ELF-1 (cell line): ENCODE data around the gene OR5AP2.
"Not testable (repeated sequence)": the region's sequence is repeated elsewhere in the genome, so short reads cannot be mapped to it uniquely, and the experiment has no call there.

Experiments
- DNase-seq: peaks from one replicate; pipeline ENCODE4 v3.0.0-alpha.2; 2016; ENCODE audit warnings: low read depth, low spot score

Gene OR5AP2

DNA sequence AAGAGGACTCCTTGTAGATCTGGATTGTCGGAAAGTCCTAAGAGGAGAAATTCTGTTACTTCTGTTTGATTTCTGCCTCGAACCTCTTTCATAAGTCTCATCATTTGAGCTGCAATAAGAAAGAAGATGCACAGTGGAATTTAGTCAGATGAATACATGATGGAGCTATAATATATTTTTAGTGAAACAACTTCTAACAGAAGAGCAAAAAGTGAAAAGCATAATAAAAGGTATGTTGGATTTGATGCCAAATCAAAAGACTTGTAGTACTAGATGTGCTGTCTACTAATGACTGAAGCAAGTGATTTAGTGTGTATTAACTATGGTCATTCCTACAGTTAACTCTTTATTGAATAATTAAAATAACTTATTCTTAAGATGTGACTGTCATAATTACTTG is at the start of gene OR5AP2:
Gene OR5AP2 (minus strand): TSS at position 101 of the 400 bp plus-strand sequence. CDS start 0 bp downstream, at position 101.
- DNase-seq: no peak

- not testable (repeated sequence) for DNase-seq
Measured at GRCh38 chr11:56691179-56691578, 48.9 kb upstream of the OR5AP2 start.

GRCh38 chr11:56688554-56689100 is 46.4 kb upstream of the OR5AP2 start:
- no peak for DNase-seq

DNA sequence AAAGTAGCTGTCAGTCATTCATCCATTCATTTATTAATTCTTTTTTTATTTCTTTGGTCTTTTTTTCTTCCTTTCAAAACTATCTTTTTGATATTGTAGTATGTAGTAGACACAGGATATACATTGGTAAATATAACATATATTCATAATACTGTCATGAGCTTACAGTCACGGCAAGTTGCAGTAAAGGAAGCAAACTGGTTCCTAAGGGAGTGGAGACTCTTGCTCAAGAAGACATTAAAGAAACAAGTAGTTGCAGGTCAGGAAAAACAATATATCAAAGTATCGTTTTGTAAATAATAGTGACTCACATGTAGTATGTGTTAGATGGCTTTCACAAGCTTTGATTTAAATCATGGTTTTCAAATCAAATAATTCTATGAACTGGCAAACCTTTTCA is 28.7 kb upstream of the OR5AP2 start:
- DNase-seq: no peak

- no peak for DNase-seq
Measured at GRCh38 chr11:56663386-56663785, 21.1 kb upstream of the OR5AP2 start, which contains the start of gene OR5AR1. Gene OR5AR1 (plus strand): TSS chr11:56663686. CDS start chr11:56663686, 0 bp downstream.

DNA sequence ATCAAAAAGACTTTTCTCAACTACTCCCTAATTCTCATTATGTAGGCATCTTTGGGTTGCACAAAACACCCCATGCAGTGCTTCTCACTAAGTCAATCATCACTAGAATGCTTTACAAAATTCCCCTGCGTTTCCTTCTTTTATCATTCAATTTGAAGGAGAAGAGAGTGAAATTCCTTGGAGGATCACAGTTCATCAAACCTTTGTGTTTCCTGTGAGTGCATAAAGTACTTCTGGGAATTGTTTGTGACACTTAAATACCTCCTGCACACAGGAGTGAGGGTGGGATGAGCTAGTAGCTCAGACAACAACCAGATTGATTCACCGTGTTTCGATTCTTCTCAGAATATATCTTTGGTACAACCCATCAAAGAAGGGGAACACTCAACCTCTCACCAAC is 17.5 kb upstream of the OR5AP2 start:
- peak; percentile 28 for DNase-seq

- no peak for DNase-seq
Measured at GRCh38 chr11:56637500-56637899, 4.7 kb downstream of the OR5AP2 start.

- no peak for DNase-seq
Measured at GRCh38 chr11:56636861-56637260, 5.4 kb downstream of the OR5AP2 start.

DNA sequence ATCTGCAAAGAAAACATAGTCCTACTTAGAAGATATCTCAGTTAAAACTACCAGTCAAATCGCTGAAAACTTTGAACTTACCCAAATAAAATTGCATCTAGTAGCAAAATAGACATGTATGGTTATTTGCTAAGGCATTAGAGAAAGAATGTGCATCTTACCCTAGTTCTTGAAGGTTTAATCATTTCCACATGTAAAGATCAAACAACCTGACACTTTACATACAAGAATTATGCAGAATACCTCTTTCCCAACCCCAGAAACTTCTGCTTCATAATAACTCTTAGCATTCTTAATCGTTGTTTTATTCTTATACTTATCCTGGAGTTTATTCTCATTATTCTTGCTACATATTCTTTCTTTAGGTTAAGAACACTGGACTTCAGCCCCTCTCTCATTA is 9.9 kb downstream of the OR5AP2 start:
- DNase-seq: no peak

DNA sequence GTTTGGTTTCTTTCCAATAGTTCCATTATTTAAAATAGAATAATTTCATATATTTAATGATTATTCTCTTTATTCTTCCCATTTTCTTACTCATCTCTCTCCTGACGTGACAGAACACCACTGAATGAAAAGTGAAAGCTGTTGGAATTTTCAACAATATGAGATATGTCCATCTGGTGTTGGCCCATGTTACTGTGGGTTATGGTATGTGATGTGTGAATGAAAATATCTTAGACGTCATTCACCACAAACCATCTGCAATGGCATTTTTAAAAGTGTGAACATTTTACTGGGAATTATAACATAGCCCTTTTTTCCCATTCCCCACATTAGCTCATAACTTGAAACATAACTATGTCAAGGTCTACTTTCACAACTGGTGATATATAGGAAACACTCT is 16.3 kb downstream of the OR5AP2 start:
- DNase-seq: no peak

GRCh38 chr11:56624661-56625110 is 17.6 kb downstream of the OR5AP2 start:
- DNase-seq: no peak

DNA sequence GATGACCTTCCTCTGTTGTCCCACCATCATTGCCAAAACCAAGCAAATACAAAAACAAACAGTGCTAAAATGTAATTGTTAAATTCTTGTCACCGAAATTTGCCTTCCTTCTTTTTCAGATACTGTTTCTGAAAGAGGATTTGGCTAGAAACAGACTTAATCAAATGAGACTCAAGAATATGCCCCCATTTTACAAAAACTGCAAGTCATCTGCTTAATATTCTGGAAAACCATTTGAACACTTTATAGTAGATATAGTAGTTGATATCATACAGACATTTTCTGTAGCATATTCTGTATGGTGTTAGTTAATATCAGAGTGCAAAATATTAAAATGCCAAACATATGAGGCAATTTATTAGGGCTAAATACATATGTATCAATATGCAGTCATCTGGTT is 31.1 kb downstream of the OR5AP2 start:
- no peak for DNase-seq

DNA sequence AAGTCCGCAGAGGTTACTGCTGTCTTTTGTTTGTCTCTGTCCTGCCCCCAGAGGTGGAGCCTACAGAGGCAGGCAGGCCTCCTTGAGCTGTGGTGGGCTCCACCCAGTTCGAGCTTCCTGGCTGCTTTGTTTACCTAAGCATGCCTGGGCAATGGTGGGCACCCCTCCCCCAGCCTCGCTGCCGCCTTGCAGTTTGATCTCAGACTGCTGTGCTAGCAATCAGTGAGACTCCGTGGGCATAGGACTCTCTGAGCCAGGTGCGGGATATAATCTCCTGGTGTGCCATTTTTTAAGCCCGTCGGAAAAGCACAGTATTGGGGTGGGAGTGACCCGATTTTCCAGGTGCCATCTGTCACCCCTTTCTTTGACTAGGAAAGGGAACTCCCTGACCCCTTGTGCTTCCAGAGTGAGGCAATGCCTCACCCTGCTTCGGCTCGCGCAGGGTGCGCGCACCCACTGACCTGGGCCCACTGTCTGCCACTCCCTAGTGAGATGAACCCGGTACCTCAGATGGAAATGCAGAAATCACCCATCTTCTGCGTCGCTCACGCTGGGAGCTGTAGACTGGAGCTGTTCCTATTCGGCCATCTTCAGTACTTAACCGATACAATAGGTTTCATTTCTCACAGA is 50.0 kb downstream of the OR5AP2 start:
- not testable (repeated sequence) for DNase-seq
